Activated T-cell treated with anti-CD3 and anti-CD28 coated beads, Interleukin-2, amount 50 U/mL, for 72 hours (primary cell): ENCODE measurements around the gene GPS1. TPM values are rescaled to one million over a fixed set of nuclear protein-coding genes. Genes with fewer than 3 reads are reported as not detected.

Experiments
- ATAC-seq, 2 donors: fragments of 150-1000 bp; cut with Tn5 transposase; replicated peaks in 1 of 2; 2 replicates each; pipeline ENCODE4 v1.10.0; 2021; ENCODE audit warnings: moderate library complexity in 2 of 2, mild to moderate bottlenecking in 1 of 2
- DNase-seq, 2 donors: peaks; one replicate each; pipeline ENCODE4 v3.0.0; 2021 to 2022; ENCODE audit warnings: mixed read lengths in 1 of 2
- H3K27ac Mint-ChIP-seq: one replicate; pipeline ENCODE4 v1.8.0; 2022; ENCODE audit warnings: mild to moderate bottlenecking, moderate library complexity, mixed read lengths
- H3K27me3 Mint-ChIP-seq: one replicate; pipeline ENCODE4 v1.8.0; 2022; ENCODE audit warnings: low read depth, mixed read lengths
- H3K36me3 Mint-ChIP-seq, 2 donors: one replicate each; pipeline ENCODE4 v1.8.0; 2022; ENCODE audit warnings: mixed read lengths in 2 of 2, mild to moderate bottlenecking in 1 of 2; ENCODE audit not compliant: insufficient read depth in 2 of 2
- H3K4me1 Mint-ChIP-seq: one replicate; pipeline ENCODE4 v1.8.0; 2022; ENCODE audit warnings: low read depth, mixed read lengths
- H3K4me3 Mint-ChIP-seq, 2 donors: one replicate each; pipeline ENCODE4 v1.8.0; 2022; ENCODE audit warnings: mild to moderate bottlenecking in 2 of 2, mixed read lengths in 2 of 2, moderate library complexity in 2 of 2
- H3K9me3 Mint-ChIP-seq, 2 donors: one replicate each; pipeline ENCODE4 v1.8.0; 2022; ENCODE audit warnings: mixed read lengths in 2 of 2
- total RNA-seq, 2 donors: library from RNA; stranded (reverse); gene quantifications; one replicate each; pipeline ENCODE4 v1.2.3, GENCODE V29; 2022

Gene GPS1
- total RNA-seq, 2 donors from 2014 or later: 55.1 to 73.5 TPM

DNA sequence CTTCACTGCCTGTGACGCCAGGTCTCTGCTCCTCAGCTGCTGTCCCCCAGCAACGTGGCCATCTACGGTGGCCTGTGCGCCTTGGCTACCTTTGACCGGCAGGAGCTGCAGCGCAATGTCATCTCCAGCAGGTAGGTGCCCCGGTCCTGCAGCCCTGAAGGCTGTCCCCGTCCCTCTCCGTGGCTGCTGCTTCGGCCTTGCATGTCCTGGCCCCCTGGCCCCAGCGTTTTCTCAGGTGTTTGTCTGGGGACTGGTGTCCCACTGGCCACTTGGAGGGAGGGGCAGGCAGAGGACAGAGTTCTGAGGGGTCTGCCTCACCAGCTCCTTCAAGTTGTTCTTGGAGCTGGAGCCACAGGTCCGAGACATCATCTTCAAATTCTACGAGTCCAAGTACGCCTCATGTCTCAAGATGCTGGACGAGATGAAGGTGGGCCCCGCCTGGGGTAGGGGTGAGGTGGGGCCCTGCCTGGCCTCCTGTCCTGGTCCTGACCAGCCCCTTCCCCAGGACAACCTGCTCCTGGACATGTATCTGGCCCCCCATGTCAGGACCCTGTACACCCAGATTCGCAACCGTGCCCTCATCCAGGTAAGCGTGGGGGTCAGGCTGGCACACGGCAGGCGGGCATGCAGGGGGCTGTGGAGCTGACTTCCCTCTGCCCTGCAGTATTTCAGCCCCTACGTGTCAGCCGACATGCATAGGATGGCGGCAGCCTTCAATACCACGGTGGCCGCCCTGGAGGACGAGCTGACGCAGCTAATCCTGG lies 4.4 kb downstream of the GPS1 start:
- Mint-ChIP-seq H3K4me1 (peaks cover 12% of the 10 kb centered on the region), H3K27ac (no peak overlapping the region), H3K4me3 (no peak overlapping the region), H3K36me3 (peaks cover 0 to 4% of the 10 kb centered on the region in 2 donors), H3K27me3 (no peaks in the 10 kb centered on the region), H3K9me3 (no peaks in the 10 kb centered on the region)
- ATAC-seq: no peak
- no peak for DNase-seq

DNA sequence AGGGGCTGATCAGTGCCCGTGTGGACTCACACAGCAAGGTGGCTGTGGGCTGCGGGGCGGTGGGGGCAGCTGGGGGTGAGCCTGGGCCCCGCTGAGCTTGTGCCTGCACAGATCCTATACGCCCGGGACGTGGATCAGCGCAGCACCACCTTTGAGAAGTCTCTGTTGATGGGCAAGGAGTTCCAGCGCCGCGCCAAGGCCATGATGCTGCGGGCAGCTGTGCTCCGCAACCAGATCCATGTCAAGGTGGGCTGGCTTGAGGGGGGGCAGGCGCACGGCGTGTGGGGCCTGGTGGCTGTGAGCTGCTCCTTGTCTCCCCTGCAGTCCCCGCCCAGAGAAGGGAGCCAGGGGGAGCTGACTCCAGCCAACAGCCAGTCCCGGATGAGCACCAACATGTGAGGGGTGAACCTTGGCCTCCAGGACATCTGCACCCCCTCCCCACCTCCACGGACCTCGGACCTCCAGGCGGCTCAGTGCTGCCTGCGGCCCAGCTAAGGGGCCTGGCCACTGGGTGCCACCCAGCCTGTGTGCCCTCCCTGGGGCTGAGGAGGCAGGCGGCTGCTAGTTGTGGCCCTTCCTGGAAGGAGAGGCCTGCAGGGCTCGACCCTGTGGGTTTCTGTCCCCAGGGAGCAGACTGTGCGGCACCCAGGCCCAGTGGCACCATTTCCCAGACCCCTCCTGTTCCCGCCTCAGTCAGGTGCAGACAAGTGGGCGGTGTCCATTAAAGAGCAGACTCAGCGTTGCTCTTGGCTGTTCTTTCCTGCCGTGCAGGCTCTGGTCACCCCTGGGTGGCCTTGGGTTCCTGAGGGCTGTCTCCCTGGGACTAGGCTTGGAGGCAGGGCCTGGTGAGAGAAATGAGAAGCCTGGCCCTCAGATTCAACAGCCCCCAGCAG lies 5.3 kb downstream of the GPS1 start:
- no peak for DNase-seq
- H3K27ac Mint-ChIP-seq: no peak overlapping the region
- H3K4me3 Mint-ChIP-seq: no peak overlapping the region
- H3K36me3 Mint-ChIP-seq: peaks cover 0 to 4% of the 10 kb centered on the region in 2 donors
- H3K27me3 Mint-ChIP-seq: no peaks in the 10 kb centered on the region
- H3K9me3 Mint-ChIP-seq: no peaks in the 10 kb centered on the region
- peaks cover 12% of the 10 kb centered on the region for H3K4me1 Mint-ChIP-seq
- no peak for ATAC-seq

DNA sequence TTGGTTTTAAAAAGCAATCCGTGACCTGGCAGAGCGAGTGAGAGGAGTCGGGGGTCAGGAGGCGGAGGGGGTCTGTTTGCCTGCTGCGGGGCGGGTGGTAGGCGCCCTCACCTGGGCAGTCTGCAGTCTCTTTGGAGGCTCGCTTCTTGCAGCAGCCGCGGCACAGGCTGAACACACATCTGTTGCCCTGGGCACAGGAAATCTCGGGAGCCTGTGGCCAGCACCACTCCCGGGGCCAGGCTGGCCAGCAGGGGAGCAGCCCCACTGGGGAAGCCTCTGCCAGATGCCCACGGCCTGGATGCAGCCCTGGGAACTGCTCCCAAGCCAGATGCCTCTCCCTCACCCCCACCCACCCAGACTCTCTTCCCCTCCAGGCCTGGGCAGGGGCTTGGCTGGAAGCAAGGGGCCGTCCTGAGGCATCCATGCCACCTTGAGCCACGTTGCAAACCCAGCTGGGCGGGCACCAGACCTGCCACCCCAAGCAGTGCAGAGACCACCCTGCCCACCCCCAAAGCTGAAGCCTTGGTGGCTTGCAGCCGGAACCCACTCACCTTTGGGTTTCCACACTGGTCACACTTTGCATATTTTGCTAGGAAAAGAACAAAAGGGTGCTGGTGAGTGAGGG lies 6.6 kb downstream of the GPS1 start:
- no peak overlapping the region for H3K4me3 Mint-ChIP-seq
- H3K27me3 Mint-ChIP-seq: no peaks in the 10 kb centered on the region
- H3K9me3 Mint-ChIP-seq: no peaks in the 10 kb centered on the region
- DNase-seq (no peak), ATAC-seq (no peak)
- H3K27ac Mint-ChIP-seq: no peak overlapping the region
- H3K4me1 Mint-ChIP-seq: peaks cover 5% of the 10 kb centered on the region
- peaks cover 0 to 4% of the 10 kb centered on the region in 2 donors for H3K36me3 Mint-ChIP-seq

DNA sequence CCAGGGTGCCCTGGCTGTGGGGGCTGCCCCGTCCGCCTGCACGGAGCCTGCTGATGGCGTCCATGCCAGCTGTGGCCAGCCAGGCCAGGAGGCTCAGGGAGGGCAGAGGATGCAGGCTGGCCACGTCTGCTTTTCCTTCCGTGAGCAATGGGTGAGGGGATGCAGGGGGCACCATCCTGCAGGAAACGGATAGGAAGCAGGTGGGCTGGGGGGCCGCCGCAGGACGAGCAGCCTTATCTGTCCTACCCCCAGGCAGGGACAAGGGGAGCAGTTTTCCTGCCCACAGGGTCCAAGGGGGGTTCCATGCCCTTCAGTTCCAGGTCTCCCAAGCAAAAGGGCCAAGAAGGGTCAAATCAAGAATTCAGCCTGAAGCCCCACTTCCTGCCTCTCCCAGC lies 7.2 kb downstream of the GPS1 start:
- Mint-ChIP-seq H3K4me3 (no peak overlapping the region), H3K9me3 (no peaks in the 10 kb centered on the region), H3K27ac (no peak overlapping the region), H3K36me3 (peaks cover 0 to 4% of the 10 kb centered on the region in 2 donors), H3K4me1 (no peaks in the 10 kb centered on the region), H3K27me3 (no peaks in the 10 kb centered on the region)
- DNase-seq: no peak
- no peak for ATAC-seq

DNA sequence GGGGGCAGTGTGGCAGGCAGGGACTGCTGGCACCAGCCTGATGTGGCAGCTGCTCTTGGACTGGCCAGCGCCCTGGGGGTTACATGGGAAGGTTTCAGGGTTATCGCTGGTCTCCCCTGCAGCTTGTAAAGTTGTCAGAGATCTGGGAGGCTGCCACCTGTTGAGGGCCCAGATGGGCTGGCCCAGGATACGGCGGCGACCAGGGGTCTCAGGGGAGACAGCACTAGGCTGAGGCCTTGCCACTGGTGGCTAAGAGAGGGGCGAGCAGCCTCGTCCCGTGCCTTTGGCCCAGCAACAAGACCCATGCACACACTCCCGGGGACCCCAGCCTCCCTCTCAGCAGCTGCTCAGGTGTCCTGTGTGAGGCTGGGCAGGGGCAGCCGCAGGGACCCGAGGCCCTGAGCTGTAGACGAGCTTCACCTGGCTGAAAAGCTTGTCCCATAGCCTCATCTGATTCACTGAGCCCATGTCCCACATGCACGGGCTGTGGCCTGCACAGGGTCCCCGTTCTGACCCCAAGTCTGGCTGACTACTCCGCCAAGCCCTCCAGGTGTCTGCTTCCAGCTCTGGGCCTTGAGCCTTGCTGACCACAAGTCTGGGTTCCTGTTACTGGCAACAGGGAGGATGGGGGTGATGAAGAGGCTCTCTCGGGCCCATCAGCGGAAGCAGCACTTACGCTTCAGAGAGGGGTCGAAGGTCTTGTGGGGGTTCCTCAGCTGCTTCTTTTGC lies 7.7 kb downstream of the GPS1 start:
- peaks cover 6% of the 10 kb centered on the region for H3K4me1 Mint-ChIP-seq
- no peak for ATAC-seq
- H3K9me3 Mint-ChIP-seq: no peaks in the 10 kb centered on the region
- DNase-seq: no peak
- H3K4me3 Mint-ChIP-seq: no peak overlapping the region
- H3K27me3 Mint-ChIP-seq: no peaks in the 10 kb centered on the region
- H3K36me3 Mint-ChIP-seq: peaks cover 0 to 4% of the 10 kb centered on the region in 2 donors
- H3K27ac Mint-ChIP-seq: no peak overlapping the region

DNA sequence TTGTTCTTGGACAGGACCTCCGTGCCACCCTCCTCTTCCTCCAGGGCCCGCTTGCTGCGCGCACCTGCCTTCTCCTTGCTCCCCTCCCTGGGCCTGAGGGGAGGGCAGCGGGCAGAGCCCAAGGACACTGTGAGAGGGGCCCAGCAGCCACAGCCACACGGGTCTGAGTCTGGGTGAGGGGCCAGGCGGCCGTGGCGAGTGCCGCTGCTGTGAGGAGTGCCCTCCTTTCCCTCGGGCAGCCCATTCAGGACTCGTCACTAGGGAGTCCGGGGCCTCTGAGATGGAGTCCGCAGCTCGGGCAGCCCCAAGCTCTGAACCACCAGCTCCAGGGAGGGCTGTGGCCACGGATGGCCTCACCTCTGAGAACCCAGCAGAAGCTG lies 8.3 kb downstream of the GPS1 start:
- Mint-ChIP-seq H3K36me3 (peaks cover 0 to 4% of the 10 kb centered on the region in 2 donors), H3K27me3 (no peaks in the 10 kb centered on the region), H3K4me3 (no peak overlapping the region), H3K27ac (no peak overlapping the region), H3K4me1 (peaks cover 7% of the 10 kb centered on the region), H3K9me3 (no peaks in the 10 kb centered on the region)
- ATAC-seq: no peak
- no peak for DNase-seq

DNA sequence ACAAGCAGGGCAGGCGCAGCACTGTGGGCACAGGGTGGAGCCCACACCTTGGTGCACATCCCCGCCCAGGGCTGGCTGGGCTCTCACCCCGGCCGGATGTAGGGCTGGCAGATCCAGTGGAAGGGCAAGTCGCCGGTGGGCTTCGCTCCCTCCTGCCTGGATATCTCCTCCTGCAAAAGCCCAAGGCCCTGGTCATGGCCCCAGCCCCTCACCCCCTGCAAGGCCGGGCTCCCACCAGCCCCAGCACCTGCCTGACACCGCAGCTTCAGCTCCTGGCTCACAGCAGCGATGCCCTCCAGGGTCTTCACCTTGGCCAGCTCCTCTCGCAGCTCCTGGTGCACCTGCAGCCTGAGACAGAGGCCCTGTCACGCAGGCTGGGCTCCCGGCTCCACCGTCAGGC lies 8.9 kb downstream of the GPS1 start:
- Mint-ChIP-seq H3K4me1 (peaks cover 7% of the 10 kb centered on the region), H3K4me3 (no peak overlapping the region)

DNA sequence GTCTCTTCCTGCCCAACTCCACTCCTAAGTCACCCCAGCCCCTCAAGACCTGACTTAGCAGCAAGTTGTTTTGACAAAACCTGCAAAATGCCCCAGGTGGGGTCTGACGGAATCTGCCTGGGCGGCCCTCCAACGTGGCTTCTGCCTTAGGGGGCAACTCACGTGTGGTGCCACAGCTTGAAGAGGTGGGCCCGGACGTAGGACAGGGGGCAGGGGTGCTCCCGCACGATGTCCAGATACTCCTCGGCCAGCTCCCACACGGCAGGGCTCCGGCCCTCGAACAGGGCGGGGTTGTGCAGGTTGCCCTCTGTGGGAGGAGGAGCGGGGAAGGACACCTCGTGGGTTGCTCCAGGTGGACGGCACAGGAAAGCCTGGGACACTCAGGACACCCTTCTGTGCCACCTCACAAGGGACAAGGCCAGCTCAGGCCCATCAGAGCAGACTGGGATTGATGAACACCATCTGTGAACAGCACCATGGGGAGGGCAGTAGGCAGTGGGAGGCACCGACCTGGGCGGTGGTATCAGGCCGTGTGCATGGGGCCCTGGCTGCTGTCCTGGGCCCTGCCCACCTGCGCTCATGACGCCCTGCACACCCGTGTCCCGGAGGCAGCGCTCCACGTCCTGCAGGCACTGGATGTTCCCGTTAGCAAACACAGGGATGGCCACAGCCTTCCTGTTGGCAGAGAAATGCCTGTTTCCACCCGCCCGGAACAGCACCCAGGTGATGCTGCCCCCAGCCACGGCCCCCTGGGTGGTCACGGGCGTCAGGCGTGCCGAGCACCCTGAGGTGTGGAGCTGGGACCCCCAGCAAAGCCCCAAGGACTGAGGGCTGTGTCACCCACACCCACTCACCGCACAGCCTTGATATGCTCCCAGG lies 9.6 kb downstream of the GPS1 start:
- no peaks in the 10 kb centered on the region for H3K9me3 Mint-ChIP-seq
- H3K36me3 Mint-ChIP-seq: peaks cover 0 to 4% of the 10 kb centered on the region in 2 donors
- H3K4me1 Mint-ChIP-seq: peaks cover 9% of the 10 kb centered on the region
- no peak for ATAC-seq
- no peaks in the 10 kb centered on the region for H3K27me3 Mint-ChIP-seq
- H3K4me3 Mint-ChIP-seq: no peak overlapping the region
- H3K27ac Mint-ChIP-seq: no peak overlapping the region
- no peak for DNase-seq

More for the DNA sequence above, 8.9 kb downstream of the GPS1 start:
- no peak for DNase-seq
- H3K27me3 Mint-ChIP-seq: no peaks in the 10 kb centered on the region
- no peak overlapping the region for H3K27ac Mint-ChIP-seq
- ATAC-seq: no peak
- no peaks in the 10 kb centered on the region for H3K9me3 Mint-ChIP-seq
- peaks cover 0 to 4% of the 10 kb centered on the region in 2 donors for H3K36me3 Mint-ChIP-seq

DNA sequence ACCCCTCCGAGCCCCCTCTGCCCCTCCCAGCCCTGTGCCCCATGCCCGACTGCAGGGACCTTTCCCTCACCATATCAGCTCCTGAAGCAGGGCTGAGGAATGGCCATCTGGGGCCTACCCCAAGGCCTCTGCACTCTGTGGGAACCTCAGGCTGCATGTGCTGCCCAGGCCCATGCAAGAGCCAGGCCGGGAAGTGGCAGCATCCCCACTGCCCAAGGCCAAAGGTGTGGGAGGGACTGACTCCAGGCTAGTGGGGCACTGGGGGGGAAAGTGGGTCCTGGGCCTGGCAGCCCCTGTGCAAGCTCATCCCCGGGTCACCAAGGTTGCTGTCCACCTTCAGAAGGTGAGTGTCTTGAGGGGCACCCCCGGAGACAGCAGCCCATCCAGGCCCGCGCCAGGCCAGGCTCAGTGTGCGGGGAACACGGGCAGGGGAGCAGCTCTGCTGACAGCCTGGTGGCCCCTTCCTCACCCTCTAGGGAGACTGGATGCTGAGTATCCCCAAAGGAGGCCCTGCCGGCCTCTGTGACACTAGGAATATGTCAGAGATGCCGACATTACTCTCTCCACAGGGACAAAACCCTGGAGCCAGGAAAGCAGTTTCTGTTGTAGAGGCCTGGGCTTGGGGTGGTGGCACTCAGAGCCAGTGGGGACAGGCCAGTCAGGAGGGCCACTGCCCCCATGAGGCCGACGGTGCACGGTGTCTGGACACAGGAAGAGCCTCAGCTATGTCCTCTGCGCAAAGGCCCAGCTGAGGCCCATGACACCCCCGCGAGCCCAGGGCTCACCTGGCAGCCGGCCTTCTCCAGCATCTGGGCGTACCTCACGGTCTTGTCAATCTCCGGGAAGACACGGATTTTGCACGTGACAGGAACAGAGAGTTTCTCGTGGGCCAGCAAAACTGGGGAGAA lies 10.6 kb downstream of the GPS1 start:
- Mint-ChIP-seq H3K9me3 (no peaks in the 10 kb centered on the region), H3K4me3 (no peak overlapping the region), H3K4me1 (peaks cover 20% of the 10 kb centered on the region), H3K36me3 (peaks cover 0 to 4% of the 10 kb centered on the region in 2 donors), H3K27me3 (no peaks in the 10 kb centered on the region), H3K27ac (no peak overlapping the region)
- ATAC-seq (no peak), DNase-seq (no peak)

DNA sequence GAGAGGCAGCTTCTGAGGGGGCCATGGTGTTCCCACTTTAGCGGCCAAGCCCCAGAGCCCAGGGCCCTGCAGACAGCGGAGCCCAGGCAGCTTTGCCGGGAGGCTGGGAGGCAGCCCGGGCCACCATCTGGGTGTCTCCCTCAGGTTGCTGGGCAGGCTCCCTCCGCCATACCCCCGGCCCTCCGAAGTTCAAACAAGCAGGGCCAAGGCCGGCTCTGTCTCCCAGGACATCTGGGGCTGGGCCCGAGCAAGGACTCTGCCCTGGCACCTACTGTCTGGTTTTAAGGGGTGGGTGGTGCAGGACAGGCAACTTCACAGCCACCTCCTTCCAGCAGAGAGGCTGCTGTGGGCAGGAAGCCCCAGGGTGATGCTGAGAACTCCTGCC lies 11.3 kb downstream of the GPS1 start:
- H3K27ac Mint-ChIP-seq: no peak overlapping the region
- no peak overlapping the region for H3K4me3 Mint-ChIP-seq
- no peak for DNase-seq
- H3K27me3 Mint-ChIP-seq: no peaks in the 10 kb centered on the region
- no peaks in the 10 kb centered on the region for H3K9me3 Mint-ChIP-seq
- H3K36me3 Mint-ChIP-seq: peaks cover 0 to 4% of the 10 kb centered on the region in 2 donors
- ATAC-seq: no peak
- peaks cover 21% of the 10 kb centered on the region for H3K4me1 Mint-ChIP-seq
